Measurements from ENCODE around the gene SHBG. TPM values are rescaled to one million over a fixed set of nuclear protein-coding genes. Genes with fewer than 3 reads are reported as not detected.
"Not testable (repeated sequence)": the region's sequence is repeated elsewhere in the genome, so short reads cannot be mapped to it uniquely, and the experiment has no call there.

The SHBG gene
- total RNA-seq, 1 donor from 2014 or later = not detected

DNA sequence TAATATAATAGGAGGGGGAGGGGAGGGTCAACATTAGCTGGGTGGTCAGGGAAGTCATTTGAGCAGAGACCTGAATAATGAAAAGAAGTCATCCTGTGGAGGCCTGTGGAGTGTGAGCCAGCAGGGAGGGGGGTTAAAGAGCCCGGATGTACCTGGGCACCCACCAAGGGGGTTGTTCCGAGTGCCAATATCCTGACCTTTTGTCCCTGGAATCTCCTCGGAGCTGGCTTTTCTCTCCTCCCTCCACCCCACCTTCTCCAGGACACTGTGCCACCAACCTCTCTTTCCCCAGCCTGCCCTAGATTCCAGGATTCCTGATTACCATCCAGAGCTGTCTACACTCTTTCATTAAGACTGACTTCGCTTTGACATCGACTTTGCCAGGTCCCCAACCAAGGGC lies 6.2 kb downstream of the SHBG start:
- H3K4me3 ChIP-seq = no peak overlapping the region
- no peaks in the 10 kb centered on the region for H3K36me3 ChIP-seq
- H3K27me3 ChIP-seq = no peaks in the 10 kb centered on the region
- no peak overlapping the region for H3K27ac ChIP-seq
- intact Hi-C loops (cut with DNase I) = no loop called here
- TF ChIP-seq POLR2AphosphoS5 (IDR thresholded peaks at IDR 0.05; ENCODE audit: insufficient read depth in 1 of 2, low read depth in 1 of 2) = no peak
- TF ChIP-seq POLR2A (IDR thresholded peaks at IDR 0.05) = no peak
- TF ChIP-seq, protein P1, sequence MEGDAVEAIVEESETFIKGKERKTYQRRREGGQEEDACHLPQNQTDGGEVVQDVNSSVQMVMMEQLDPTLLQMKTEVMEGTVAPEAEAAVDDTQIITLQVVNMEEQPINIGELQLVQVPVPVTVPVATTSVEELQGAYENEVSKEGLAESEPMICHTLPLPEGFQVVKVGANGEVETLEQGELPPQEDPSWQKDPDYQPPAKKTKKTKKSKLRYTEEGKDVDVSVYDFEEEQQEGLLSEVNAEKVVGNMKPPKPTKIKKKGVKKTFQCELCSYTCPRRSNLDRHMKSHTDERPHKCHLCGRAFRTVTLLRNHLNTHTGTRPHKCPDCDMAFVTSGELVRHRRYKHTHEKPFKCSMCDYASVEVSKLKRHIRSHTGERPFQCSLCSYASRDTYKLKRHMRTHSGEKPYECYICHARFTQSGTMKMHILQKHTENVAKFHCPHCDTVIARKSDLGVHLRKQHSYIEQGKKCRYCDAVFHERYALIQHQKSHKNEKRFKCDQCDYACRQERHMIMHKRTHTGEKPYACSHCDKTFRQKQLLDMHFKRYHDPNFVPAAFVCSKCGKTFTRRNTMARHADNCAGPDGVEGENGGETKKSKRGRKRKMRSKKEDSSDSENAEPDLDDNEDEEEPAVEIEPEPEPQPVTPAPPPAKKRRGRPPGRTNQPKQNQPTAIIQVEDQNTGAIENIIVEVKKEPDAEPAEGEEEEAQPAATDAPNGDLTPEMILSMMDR (IDR thresholded peaks at IDR 0.05) = no peak
- no peaks in the 10 kb centered on the region for H3K9me3 ChIP-seq
- DNase-seq (ENCODE audit: extremely low spot score in 2 of 2) = no peak
- no peaks in the 10 kb centered on the region for H3K4me1 ChIP-seq

DNA sequence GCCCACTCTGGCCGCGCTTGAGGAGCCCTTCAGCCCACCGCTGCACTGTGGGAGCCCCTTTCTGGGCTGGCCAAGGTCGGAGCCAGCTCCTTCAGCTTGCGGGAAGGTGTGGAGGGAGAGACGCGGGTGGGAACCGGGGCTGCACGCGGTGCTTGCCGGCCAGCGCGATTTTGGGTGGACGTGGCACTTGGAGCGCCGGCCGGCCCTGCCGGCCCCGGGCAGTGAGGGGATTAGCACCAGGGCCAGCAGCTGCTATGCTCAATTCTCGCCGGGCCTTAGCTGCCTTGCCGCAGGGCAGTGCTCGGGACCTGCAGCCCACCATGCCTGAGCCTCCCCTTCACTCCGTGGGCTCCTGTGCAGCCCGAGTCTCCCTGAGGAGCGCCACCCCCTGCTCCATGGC lies 10.8 kb downstream of the SHBG start:
- Histone ChIP-seq H3K4me1 (no peaks in the 10 kb centered on the region), H3K4me3 (no peak overlapping the region), H3K27ac (no peak overlapping the region), H3K9me3 (no peaks in the 10 kb centered on the region), H3K36me3 (no peaks in the 10 kb centered on the region), H3K27me3 (no peaks in the 10 kb centered on the region)
- intact Hi-C loops (cut with DNase I) = no loop called here
- no peak for DNase-seq (ENCODE audit: extremely low spot score in 2 of 2)
- TF ChIP-seq POLR2A (IDR thresholded peaks at IDR 0.05) (no peak), POLR2AphosphoS5 (IDR thresholded peaks at IDR 0.05; ENCODE audit: insufficient read depth in 1 of 2, low read depth in 1 of 2) (no peak)
- TF ChIP-seq, protein P1 (IDR thresholded peaks at IDR 0.05) = no peak

DNA sequence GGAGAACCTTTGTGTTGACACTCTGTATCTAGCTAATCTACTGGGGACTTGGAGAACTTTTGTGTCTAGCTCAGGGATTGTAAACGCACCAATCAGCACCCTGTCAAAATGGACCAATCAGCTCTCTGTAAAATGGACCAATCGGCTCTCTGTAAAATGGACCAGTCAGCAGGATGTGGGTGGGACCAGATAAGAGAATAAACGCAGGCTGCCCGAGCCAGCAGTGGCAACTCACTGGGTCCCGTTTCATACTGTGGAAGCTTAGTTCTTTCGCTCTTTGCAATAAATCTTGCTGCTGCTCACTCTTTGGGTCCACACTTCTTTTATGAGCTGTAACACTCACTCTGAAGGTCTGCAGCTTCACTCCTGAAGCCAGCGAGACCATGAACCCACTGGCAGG lies 11.7 kb downstream of the SHBG start:
- H3K27me3 ChIP-seq; DNase-seq (ENCODE audit: extremely low spot score in 2 of 2); intact Hi-C loops (cut with DNase I): not testable (repeated sequence)

DNA sequence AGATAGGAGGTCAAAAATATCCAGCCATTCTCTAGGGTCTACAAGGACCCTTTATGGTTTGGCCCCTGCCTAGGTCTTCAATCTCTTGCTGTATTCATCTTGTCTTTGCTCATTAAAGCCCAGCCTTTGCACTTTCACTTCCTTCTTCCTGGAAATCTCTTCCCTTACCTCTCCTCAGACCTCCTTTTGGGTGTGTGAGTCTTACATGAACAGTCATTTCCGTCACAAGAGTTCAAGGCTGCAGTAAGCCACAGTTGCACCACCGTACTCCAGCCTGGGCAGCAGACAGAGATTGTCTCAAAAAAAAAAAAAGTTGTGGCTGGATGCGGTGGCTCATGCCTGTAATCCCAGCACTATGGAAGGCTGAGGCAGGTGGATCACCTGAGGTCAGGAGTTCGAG lies 14.8 kb downstream of the SHBG start:
- no peak for DNase-seq (ENCODE audit: extremely low spot score in 2 of 2)
- H3K4me3 ChIP-seq = no peak overlapping the region
- H3K9me3 ChIP-seq = no peaks in the 10 kb centered on the region
- no peaks in the 10 kb centered on the region for H3K27me3 ChIP-seq
- no peaks in the 10 kb centered on the region for H3K36me3 ChIP-seq
- intact Hi-C loops (cut with DNase I) = no loop called here
- H3K4me1 ChIP-seq = no peaks in the 10 kb centered on the region
- no peak overlapping the region for H3K27ac ChIP-seq
- TF ChIP-seq, protein P1 (IDR thresholded peaks at IDR 0.05) = no peak
- TF ChIP-seq POLR2A (IDR thresholded peaks at IDR 0.05) = no peak
- no peak for TF ChIP-seq POLR2AphosphoS5 (IDR thresholded peaks at IDR 0.05; ENCODE audit: insufficient read depth in 1 of 2, low read depth in 1 of 2)

More for the DNA sequence above, 11.7 kb downstream of the SHBG start:
- not testable (repeated sequence) for H3K27ac ChIP-seq, H3K4me3 ChIP-seq, H3K36me3 ChIP-seq, H3K9me3 ChIP-seq, H3K4me1 ChIP-seq

DNA sequence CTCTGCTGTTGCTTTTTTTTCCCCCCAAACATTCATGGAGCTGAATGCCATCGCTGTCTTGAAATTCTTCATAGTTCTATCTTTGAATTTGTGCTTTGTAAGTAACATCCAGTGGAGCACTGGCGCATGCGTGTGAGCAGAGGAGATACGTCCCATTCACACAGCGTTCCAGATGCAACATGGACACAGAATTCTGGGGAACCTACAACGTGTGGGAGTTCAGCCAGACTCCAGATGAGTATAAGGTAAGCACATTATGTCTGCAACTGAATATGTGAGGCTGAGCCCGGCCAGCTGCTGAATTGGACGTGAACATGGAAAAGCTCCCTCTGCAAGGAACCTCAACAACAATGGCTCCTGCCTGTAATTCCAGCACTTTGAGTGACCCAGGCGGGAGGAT lies 16.5 kb downstream of the SHBG start:
- Histone ChIP-seq H3K36me3 (no peaks in the 10 kb centered on the region), H3K9me3 (no peaks in the 10 kb centered on the region), H3K27me3 (peaks cover 6% of the 10 kb centered on the region), H3K4me1 (peaks cover 17% of the 10 kb centered on the region), H3K4me3 (no peak overlapping the region), H3K27ac (no peak overlapping the region)
- TF ChIP-seq POLR2AphosphoS5 (IDR thresholded peaks at IDR 0.05; ENCODE audit: insufficient read depth in 1 of 2, low read depth in 1 of 2) (no peak), POLR2A (IDR thresholded peaks at IDR 0.05) (no peak)
- TF ChIP-seq, protein P1 (IDR thresholded peaks at IDR 0.05) = no peak
- DNase-seq (ENCODE audit: extremely low spot score in 2 of 2) = no peak
- intact Hi-C loops (cut with DNase I) = no loop called here

DNA sequence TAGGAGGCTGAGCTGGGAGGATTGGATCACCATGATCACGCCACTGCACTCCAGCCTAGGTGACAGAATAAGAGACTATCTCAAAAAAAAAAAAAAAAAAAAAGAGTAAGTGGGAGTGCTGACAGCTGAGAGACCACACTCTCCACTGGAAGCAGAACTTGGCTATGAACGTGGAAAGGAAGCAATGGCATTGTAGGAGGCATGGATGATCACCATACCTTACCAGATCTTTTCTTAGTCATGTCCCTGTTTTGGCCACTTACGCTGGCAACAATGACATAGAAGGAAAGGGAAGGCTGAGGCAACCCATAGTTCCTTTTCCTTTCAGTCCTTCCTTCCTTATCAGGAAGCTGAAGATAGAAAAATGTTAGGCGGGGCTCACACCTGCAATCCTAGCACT lies 17.1 kb downstream of the SHBG start:
- no peaks in the 10 kb centered on the region for H3K36me3 ChIP-seq
- TF ChIP-seq, protein P1 (IDR thresholded peaks at IDR 0.05) = no peak
- TF ChIP-seq POLR2A (IDR thresholded peaks at IDR 0.05) (no peak), POLR2AphosphoS5 (IDR thresholded peaks at IDR 0.05; ENCODE audit: insufficient read depth in 1 of 2, low read depth in 1 of 2) (no peak)
- peaks cover 22% of the 10 kb centered on the region for H3K4me1 ChIP-seq
- no peak overlapping the region for H3K27ac ChIP-seq
- no peak for DNase-seq (ENCODE audit: extremely low spot score in 2 of 2)
- H3K9me3 ChIP-seq = no peaks in the 10 kb centered on the region
- intact Hi-C loops (cut with DNase I) = no loop called here
- peaks cover 12% of the 10 kb centered on the region for H3K27me3 ChIP-seq
- H3K4me3 ChIP-seq = no peak overlapping the region
